GM12891 (cell line): Measurements from ENCODE around the gene ZNF445.

Source experiments
- PAX5 ChIP-seq: IDR thresholded peaks from 2 replicates; pipeline ENCODE4 v1.6.1; 2011; ENCODE audit warnings: low read length, moderate library complexity, mild to moderate bottlenecking; ENCODE audit not compliant: insufficient read depth, severe bottlenecking
- POLR2A ChIP-seq: IDR thresholded peaks from 2 replicates; pipeline ENCODE4 v1.6.1; 2011; ENCODE audit warnings: low read depth, low read length, control low read depth
- POLR2AphosphoS5 ChIP-seq: IDR thresholded peaks from 2 replicates; pipeline ENCODE4 v1.6.1; 2011; ENCODE audit warnings: low read depth, low read length, control low read depth
- POU2F2 ChIP-seq: IDR thresholded peaks from 2 replicates; pipeline ENCODE4 v1.6.1; 2011; ENCODE audit warnings: low read depth, mild to moderate bottlenecking, control low read depth, low read length, moderate library complexity
- SPI1 ChIP-seq: IDR thresholded peaks from 2 replicates; pipeline ENCODE4 v1.6.1; 2011; ENCODE audit warnings: low read depth, low read length, control low read depth
- TAF1 ChIP-seq: IDR thresholded peaks from 2 replicates; pipeline ENCODE4 v1.6.1; 2011; ENCODE audit warnings: low read depth, low read length, control low read depth

GRCh38 chr3:44506556-44506955 is 29.1 kb upstream of the ZNF445 start:
- no peak for TF ChIP-seq TAF1
- TF ChIP-seq POLR2A: no peak
- no peak for TF ChIP-seq SPI1
- no peak for TF ChIP-seq POLR2AphosphoS5
- TF ChIP-seq POU2F2: no peak
- no peak for TF ChIP-seq PAX5
